Ectodermal cell (in vitro differentiated cells): ENCODE measurements around the gene MYB.

Experiments
- H3K27ac ChIP-seq: 2 replicates; pipeline ENCODE4 v1.7.0; 2013; ENCODE audit warnings: mild to moderate bottlenecking, low read depth, low read length; ENCODE audit not compliant: insufficient read depth, poor library complexity, severe bottlenecking
- H3K27me3 ChIP-seq: 2 replicates; pipeline ENCODE4 v1.7.0; 2013; ENCODE audit warnings: mild to moderate bottlenecking, low read length; ENCODE audit not compliant: insufficient read depth, control insufficient read depth, poor library complexity, severe bottlenecking
- H3K36me3 ChIP-seq: one replicate; pipeline ENCODE4 v1.7.0; 2013; ENCODE audit warnings: low read length; ENCODE audit not compliant: control insufficient read depth, insufficient read depth
- H3K4me1 ChIP-seq: one replicate; pipeline ENCODE4 v1.7.0; 2013; ENCODE audit warnings: low read length; ENCODE audit not compliant: control insufficient read depth, insufficient read depth
- H3K4me3 ChIP-seq: 2 replicates; pipeline ENCODE4 v1.7.0; 2013; ENCODE audit warnings: low read depth, low read length, control low read depth; ENCODE audit not compliant: insufficient read depth
- H3K9me3 ChIP-seq: 2 replicates; pipeline ENCODE4 v1.7.0; 2013; ENCODE audit warnings: mild to moderate bottlenecking, low read length, moderate library complexity; ENCODE audit not compliant: control insufficient read depth
- WGBS, 2 experiments: methylation state at CpG; one replicate each; pipeline ENCODE4 v1.1.7; 2013; ENCODE audit warnings: missing lambda C conversion rate in 2 of 2; 5-methylcytosine and 5-hydroxymethylcytosine counted together

Gene MYB

DNA sequence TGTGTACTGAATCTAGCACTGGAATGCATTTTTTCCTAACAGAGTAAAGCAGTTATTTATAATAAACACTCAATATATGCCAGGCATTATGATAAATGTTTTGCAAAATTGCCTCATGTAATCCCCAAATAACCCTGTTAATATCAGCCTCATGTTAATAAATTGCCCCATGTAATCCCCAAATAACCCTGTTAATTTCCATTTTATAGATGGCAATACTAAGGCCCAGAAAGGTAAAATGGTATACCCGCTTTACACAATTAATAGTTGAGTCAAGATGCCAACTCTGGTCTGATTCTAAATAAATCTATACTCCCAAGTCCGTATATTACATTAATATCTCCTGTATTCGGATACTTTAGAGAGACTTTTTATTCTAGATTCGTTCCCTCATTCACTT lies 6.3 kb downstream of the MYB start:
- H3K4me3 ChIP-seq, result no peak overlapping the region
- H3K36me3 ChIP-seq, result no peaks in the 10 kb centered on the region
- peaks cover 22% of the 10 kb centered on the region for H3K27me3 ChIP-seq
- 95 to 96% methylated on average over 2 to 3 of the region's 4 CpGs for WGBS, 2 experiments
- H3K9me3 ChIP-seq, result no peaks in the 10 kb centered on the region
- no peak overlapping the region for H3K27ac ChIP-seq
- no peaks in the 10 kb centered on the region for H3K4me1 ChIP-seq

GRCh38 chr6:135188718-135189117 lies 7.6 kb downstream of the MYB start:
- 95 to 98% methylated on average over 2 of the region's 2 CpGs for WGBS, 2 experiments
- Histone ChIP-seq H3K27ac (no peak overlapping the region), H3K36me3 (no peaks in the 10 kb centered on the region), H3K9me3 (no peaks in the 10 kb centered on the region), H3K4me3 (no peak overlapping the region), H3K4me1 (no peaks in the 10 kb centered on the region), H3K27me3 (peaks cover 9% of the 10 kb centered on the region)

- 90 to 100% methylated on average over 1 of the region's 1 CpG for WGBS, 2 experiments
Observed at GRCh38 chr6:135189344-135189743, 8.2 kb downstream of the MYB start.

GRCh38 chr6:135191508-135192255 lies 10.6 kb downstream of the MYB start:
- 92 to 94% methylated on average over 10 of the region's 10 CpGs for WGBS, 2 experiments
- Histone ChIP-seq H3K4me1 (no peaks in the 10 kb centered on the region), H3K4me3 (no peak overlapping the region), H3K36me3 (no peaks in the 10 kb centered on the region), H3K27me3 (no peaks in the 10 kb centered on the region), H3K27ac (no peak overlapping the region), H3K9me3 (no peaks in the 10 kb centered on the region)

More at GRCh38 chr6:135189344-135189743, 8.2 kb downstream of the MYB start:
- H3K9me3 ChIP-seq, result no peaks in the 10 kb centered on the region
- no peaks in the 10 kb centered on the region for H3K4me1 ChIP-seq
- H3K4me3 ChIP-seq, result no peak overlapping the region
- H3K27ac ChIP-seq, result no peak overlapping the region
- H3K36me3 ChIP-seq, result no peaks in the 10 kb centered on the region
- peaks cover 2% of the 10 kb centered on the region for H3K27me3 ChIP-seq

DNA sequence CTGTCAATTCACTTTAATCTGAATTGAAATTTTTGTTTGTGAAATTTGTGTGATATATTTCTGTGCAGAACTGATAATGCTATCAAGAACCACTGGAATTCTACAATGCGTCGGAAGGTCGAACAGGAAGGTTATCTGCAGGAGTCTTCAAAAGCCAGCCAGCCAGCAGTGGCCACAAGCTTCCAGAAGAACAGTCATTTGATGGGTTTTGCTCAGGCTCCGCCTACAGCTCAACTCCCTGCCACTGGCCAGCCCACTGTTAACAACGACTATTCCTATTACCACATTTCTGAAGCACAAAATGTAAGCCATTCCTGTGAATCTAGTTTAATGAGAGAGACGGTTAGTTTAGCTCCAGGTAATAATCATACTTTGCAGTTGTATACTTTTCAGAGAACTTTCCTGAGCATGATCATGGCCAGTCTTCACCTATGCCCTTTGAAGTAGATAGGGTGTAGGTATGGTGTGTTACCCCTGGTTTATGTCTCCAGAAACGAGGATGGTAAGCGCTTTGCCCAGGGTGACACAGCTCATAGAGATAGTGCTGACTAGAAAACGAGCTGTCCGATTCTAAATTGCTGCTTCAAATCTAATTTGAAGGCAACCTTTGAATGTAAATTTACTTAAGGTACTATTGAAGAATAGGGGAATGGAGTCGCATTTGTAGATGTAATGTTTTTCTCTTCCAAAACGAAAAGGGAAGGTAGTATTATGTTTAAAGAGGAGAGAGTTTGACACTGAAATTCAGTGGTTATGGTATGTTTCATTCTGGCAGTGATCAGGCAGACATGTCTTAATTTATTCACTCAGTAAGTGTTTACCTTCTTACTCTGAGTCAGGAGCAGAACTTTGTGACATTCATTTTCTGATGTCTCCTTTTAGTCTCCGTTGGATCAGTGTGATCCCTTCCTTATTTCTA lies 11.4 kb downstream of the MYB start:
- 94 to 97% methylated on average over 12 to 13 of the region's 13 CpGs for WGBS, 2 experiments
- no peaks in the 10 kb centered on the region for H3K4me1 ChIP-seq
- no peak overlapping the region for H3K4me3 ChIP-seq
- no peaks in the 10 kb centered on the region for H3K36me3 ChIP-seq
- H3K27ac ChIP-seq, result no peak overlapping the region
- H3K9me3 ChIP-seq, result no peaks in the 10 kb centered on the region
- H3K27me3 ChIP-seq, result no peaks in the 10 kb centered on the region

GRCh38 chr6:135193221-135193620 lies 12.1 kb downstream of the MYB start:
- Histone ChIP-seq H3K4me3 (no peak overlapping the region), H3K27ac (no peak overlapping the region), H3K27me3 (no peaks in the 10 kb centered on the region), H3K36me3 (no peaks in the 10 kb centered on the region), H3K9me3 (no peaks in the 10 kb centered on the region), H3K4me1 (no peaks in the 10 kb centered on the region)
- no CpG with 5 or more reads among the region's 1 CpG for WGBS, 2 experiments

- Histone ChIP-seq H3K4me1 (no peaks in the 10 kb centered on the region), H3K27ac (no peak overlapping the region), H3K27me3 (no peaks in the 10 kb centered on the region), H3K36me3 (no peaks in the 10 kb centered on the region), H3K4me3 (no peak overlapping the region), H3K9me3 (no peaks in the 10 kb centered on the region)
- WGBS, 2 experiments, result 92 to 94% methylated on average over 2 of the region's 2 CpGs
Observed at GRCh38 chr6:135195041-135195440, 13.9 kb downstream of the MYB start.

DNA sequence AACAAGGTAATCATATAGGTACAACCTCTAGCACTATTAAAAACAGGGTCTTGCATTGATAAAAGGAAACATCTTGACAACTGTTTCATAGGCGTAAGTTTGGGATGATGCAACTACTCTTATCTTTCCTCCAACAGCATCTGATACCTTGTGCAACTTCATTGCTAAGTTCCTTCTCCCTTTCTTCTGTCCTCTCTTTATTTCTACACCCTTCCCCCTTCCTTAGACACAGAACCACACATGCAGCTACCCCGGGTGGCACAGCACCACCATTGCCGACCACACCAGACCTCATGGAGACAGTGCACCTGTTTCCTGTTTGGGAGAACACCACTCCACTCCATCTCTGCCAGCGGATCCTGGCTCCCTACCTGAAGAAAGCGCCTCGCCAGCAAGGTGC lies 14.4 kb downstream of the MYB start:
- Histone ChIP-seq H3K36me3 (no peaks in the 10 kb centered on the region), H3K4me3 (no peak overlapping the region), H3K9me3 (no peaks in the 10 kb centered on the region), H3K27me3 (no peaks in the 10 kb centered on the region), H3K4me1 (no peaks in the 10 kb centered on the region), H3K27ac (no peak overlapping the region)
- WGBS, 2 experiments, result 94% methylated on average over 6 of the region's 6 CpGs

- H3K4me3 ChIP-seq, result no peak overlapping the region
- no peaks in the 10 kb centered on the region for H3K4me1 ChIP-seq
- no peak overlapping the region for H3K27ac ChIP-seq
- no peaks in the 10 kb centered on the region for H3K36me3 ChIP-seq
- 92 to 93% methylated on average over 10 of the region's 10 CpGs for WGBS, 2 experiments
- no peaks in the 10 kb centered on the region for H3K9me3 ChIP-seq
- H3K27me3 ChIP-seq, result no peaks in the 10 kb centered on the region
Observed at GRCh38 chr6:135196739-135197510, 15.8 kb downstream of the MYB start.

DNA sequence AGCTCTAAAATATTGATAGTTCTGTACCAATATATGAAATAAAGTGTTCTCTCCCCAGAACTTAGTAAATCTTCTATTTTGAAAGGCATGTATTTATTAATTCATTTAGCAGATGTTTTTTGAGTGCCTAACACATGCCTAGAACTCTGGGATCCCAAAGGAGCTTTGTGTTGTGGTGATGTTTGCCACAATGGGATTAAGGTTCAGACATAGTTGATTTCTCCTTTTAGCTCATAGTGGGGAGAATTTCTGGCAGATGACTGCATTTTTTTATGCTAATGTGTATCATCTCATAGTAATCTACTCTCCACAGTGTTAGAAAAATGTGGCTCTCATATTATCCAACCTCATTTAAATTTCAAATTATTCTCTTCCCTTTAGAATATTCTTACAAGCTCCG lies 21.7 kb downstream of the MYB start:
- 97 to 98% methylated on average over 1 of the region's 1 CpG for WGBS, 2 experiments
- no peaks in the 10 kb centered on the region for H3K27me3 ChIP-seq
- H3K9me3 ChIP-seq, result no peaks in the 10 kb centered on the region
- no peaks in the 10 kb centered on the region for H3K4me1 ChIP-seq
- H3K4me3 ChIP-seq, result no peak overlapping the region
- no peaks in the 10 kb centered on the region for H3K36me3 ChIP-seq
- no peak overlapping the region for H3K27ac ChIP-seq
